NCI-H187 (cell line): ENCODE measurements around the gene VPS35.
"Not testable (repeated sequence)": the region's sequence is repeated elsewhere in the genome, so short reads cannot be mapped to it uniquely, and the experiment has no call there.

Experiments used
- DNase-seq, 2 experiments: peaks; one replicate each; lab custom pipeline; 2025; lab: John Stamatoyannopoulos, UW

VPS35 gene

GRCh38 chr16:46712911-46713310, 23.9 kb upstream of the VPS35 start:
- DNase-seq: no peak

- no peak for DNase-seq
Measured at GRCh38 chr16:46711106-46712058, 22.4 kb upstream of the VPS35 start.

- no peak for DNase-seq
Measured at GRCh38 chr16:46709469-46710005, 20.6 kb upstream of the VPS35 start.

- DNase-seq: no peak
Measured at GRCh38 chr16:46706642-46707041, 17.7 kb upstream of the VPS35 start.

GRCh38 chr16:46702030-46702429, 13.1 kb upstream of the VPS35 start:
- DNase-seq: no peak

- no peak for DNase-seq
Measured at GRCh38 chr16:46701615-46702014, 12.6 kb upstream of the VPS35 start.

GRCh38 chr16:46700048-46700447, 11.1 kb upstream of the VPS35 start:
- DNase-seq: no peak

- DNase-seq: no peak
Measured at GRCh38 chr16:46696957-46697356, 8.0 kb upstream of the VPS35 start.

GRCh38 chr16:46695937-46696336, 7.0 kb upstream of the VPS35 start:
- no peak for DNase-seq

GRCh38 chr16:46693598-46693997, 4.6 kb upstream of the VPS35 start:
- DNase-seq: no peak

- DNase-seq: no peak
Measured at GRCh38 chr16:46691726-46692125, 2.7 kb upstream of the VPS35 start.

GRCh38 chr16:46690281-46691178, 1.6 kb upstream of the VPS35 start:
- no peak for DNase-seq

- DNase-seq: peak; percentile 81 to 92
Measured at GRCh38 chr16:46689365-46690280, 645 bp upstream of the VPS35 start, which contains the start of gene ORC6. TSS of gene ORC6 (plus strand) at chr16:46689659. CDS start at chr16:46689706, 47 bp downstream.

- DNase-seq: no peak
Measured at GRCh38 chr16:46688101-46688653, 801 bp downstream of the VPS35 start.

- no peak for DNase-seq
Measured at GRCh38 chr16:46687486-46687885, 1.5 kb downstream of the VPS35 start.

- no peak for DNase-seq
Measured at GRCh38 chr16:46686815-46687473, 2.0 kb downstream of the VPS35 start.

GRCh38 chr16:46681867-46682266, 7.1 kb downstream of the VPS35 start:
- not testable (repeated sequence) for DNase-seq

GRCh38 chr16:46677943-46678342, 11.0 kb downstream of the VPS35 start:
- not testable (repeated sequence) for DNase-seq

GRCh38 chr16:46673320-46674013, 15.5 kb downstream of the VPS35 start:
- DNase-seq: no peak

GRCh38 chr16:46662123-46662522, 26.9 kb downstream of the VPS35 start:
- no peak for DNase-seq
